ENCODE measurements around the gene FRMPD1. TPM values are rescaled to one million over a fixed set of nuclear protein-coding genes. Genes with fewer than 3 reads are reported as not detected.

The FRMPD1 gene
- polyA plus RNA-seq, 2 of the 4 experiments (the other 2 are of a cell fraction): 0.01 TPM; not detected in 1

DNA sequence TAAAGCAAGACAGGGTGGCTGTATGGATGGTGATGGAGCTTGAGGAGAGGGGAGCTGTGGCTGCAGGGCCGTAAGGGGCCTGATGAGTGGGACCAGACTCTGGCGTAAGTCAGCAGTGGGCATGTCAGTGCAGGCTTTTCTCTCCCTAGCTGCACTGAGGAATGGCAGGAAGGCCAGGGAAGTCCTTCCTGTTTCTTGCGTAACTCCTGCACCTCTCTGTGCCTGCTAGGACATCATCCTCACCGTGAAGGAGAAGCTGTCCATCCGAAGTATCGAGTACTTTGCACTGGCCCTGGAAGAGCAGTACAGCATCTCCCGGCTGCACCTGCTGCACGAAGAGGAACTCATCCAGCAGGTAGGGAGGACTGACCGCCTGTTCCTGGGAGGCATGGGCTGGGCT lies 78.7 kb downstream of the FRMPD1 start:
- 69% methylated on average over 9 of the region's 9 CpGs for WGBS (ENCODE audit: missing lambda C conversion rate)
- H3K4me3 ChIP-seq: no peak overlapping the region
- H3K4me2 ChIP-seq: no peak overlapping the region
- POLR2A ChIA-PET: no interaction called here
- CTCF ChIA-PET: interaction anchor here (1.5 kb wide), 1 partner anchor 25 kb away, joined by 3 read pairs; no protein-coding TSS in a partner anchor
- DNase-seq (ENCODE audit: low read depth in 1 of 2, low spot score in 1 of 2) (no peak), ATAC-seq (no peak), FAIRE-seq (no peak)
- H3K4me1 ChIP-seq: no peaks in the 10 kb centered on the region
- no peak overlapping the region for H3K27ac ChIP-seq
- H3K9me3 ChIP-seq: no peaks in the 10 kb centered on the region
- TF ChIP-seq, protein P1, sequence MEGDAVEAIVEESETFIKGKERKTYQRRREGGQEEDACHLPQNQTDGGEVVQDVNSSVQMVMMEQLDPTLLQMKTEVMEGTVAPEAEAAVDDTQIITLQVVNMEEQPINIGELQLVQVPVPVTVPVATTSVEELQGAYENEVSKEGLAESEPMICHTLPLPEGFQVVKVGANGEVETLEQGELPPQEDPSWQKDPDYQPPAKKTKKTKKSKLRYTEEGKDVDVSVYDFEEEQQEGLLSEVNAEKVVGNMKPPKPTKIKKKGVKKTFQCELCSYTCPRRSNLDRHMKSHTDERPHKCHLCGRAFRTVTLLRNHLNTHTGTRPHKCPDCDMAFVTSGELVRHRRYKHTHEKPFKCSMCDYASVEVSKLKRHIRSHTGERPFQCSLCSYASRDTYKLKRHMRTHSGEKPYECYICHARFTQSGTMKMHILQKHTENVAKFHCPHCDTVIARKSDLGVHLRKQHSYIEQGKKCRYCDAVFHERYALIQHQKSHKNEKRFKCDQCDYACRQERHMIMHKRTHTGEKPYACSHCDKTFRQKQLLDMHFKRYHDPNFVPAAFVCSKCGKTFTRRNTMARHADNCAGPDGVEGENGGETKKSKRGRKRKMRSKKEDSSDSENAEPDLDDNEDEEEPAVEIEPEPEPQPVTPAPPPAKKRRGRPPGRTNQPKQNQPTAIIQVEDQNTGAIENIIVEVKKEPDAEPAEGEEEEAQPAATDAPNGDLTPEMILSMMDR (IDR thresholded peaks at IDR 0.05): no peak
- TF ChIP-seq FOSB (CRISPR knock-in tag; IDR thresholded peaks at IDR 0.05) (no peak), CBX8 (IDR thresholded peaks at IDR 0.05) (no peak), CEBPB (IDR thresholded peaks at IDR 0.05) (peak in 1 of 2 experiments; percentile 54; a peak in 1 of 4 replicates), ZNF302 (CRISPR knock-in tag; IDR thresholded peaks at IDR 0.05) (no peak), EHF (CRISPR knock-in tag; IDR thresholded peaks at IDR 0.05) (no peak), HDAC2 (IDR thresholded peaks at IDR 0.05) (no peak), HMGXB4 (CRISPR knock-in tag; IDR thresholded peaks at IDR 0.05; ENCODE audit: borderline replicate concordance) (no peak)

- Histone ChIP-seq H3K27ac (no peak overlapping the region), H3K4me2 (no peak overlapping the region), H3K4me1 (no peaks in the 10 kb centered on the region), H3K4me3 (no peak overlapping the region), H3K9me3 (no peaks in the 10 kb centered on the region)
- ATAC-seq (no peak), DNase-seq (ENCODE audit: low read depth in 1 of 2, low spot score in 1 of 2) (no peak), FAIRE-seq (no peak)
- TF ChIP-seq RNF2 (IDR thresholded peaks at IDR 0.05; ENCODE audit: borderline replicate concordance, low read depth) (no peak), PBX3 (IDR thresholded peaks at IDR 0.05) (no peak), MYC (IDR thresholded peaks at IDR 0.05; ENCODE audit: borderline replicate concordance, low read length) (no peak), POLR2A (IDR thresholded peaks at IDR 0.05; ENCODE audit: low read length) (no peak), RFX5 (IDR thresholded peaks at IDR 0.05) (no peak), ATOH8 (CRISPR knock-in tag; IDR thresholded peaks at IDR 0.05; ENCODE audit: low read depth) (no peak), FOSB (CRISPR knock-in tag; IDR thresholded peaks at IDR 0.05) (no peak), KDM1A (IDR thresholded peaks at IDR 0.05; ENCODE audit: low read depth) (no peak), PHF8 (IDR thresholded peaks at IDR 0.05; ENCODE audit: borderline replicate concordance, low read depth) (no peak), CHD2 (IDR thresholded peaks at IDR 0.05; ENCODE audit: low read length, partially characterized antibody) (no peak), RARB (CRISPR knock-in tag; IDR thresholded peaks at IDR 0.05) (no peak), CHD4 (IDR thresholded peaks at IDR 0.05; ENCODE audit: borderline replicate concordance) (no peak), CBX8 (IDR thresholded peaks at IDR 0.05) (no peak), EP300 (IDR thresholded peaks at IDR 0.05) (no peak), RAD21 (conservative IDR thresholded peaks at IDR 0.05 in 1 of 2, IDR thresholded peaks at IDR 0.05 in 1 of 2) (no peak), HOXB5 (CRISPR knock-in tag; IDR thresholded peaks at IDR 0.05) (no peak), TFCP2L1 (CRISPR knock-in tag; IDR thresholded peaks at IDR 0.05) (no peak)
- 30% methylated on average over 3 of the region's 3 CpGs for whole genome bisulfite sequencing (ENCODE audit: missing lambda C conversion rate)
- POLR2A ChIA-PET: no interaction called here
- CTCF ChIA-PET: no interaction called here
These were observed 79.5 kb downstream of the FRMPD1 start for GRCh38 chr9:37730256-37730655.
